Stimulated activated naive CD4-positive, alpha-beta T cell treated with Interleukin-2 at 50 U/mL for 16 hours (primary cell): ENCODE measurements around the gene PBOV1.

Experiments
- DNase-seq: peaks from one replicate; lab custom pipeline; 2025; lab: John Stamatoyannopoulos, UW

The PBOV1 gene

GRCh38 chr6:138204792-138205384 lies 13.4 kb downstream of the PBOV1 start:
- DNase-seq, result no peak

- DNase-seq, result no peak
Measured at GRCh38 chr6:138204303-138204702, 14.0 kb downstream of the PBOV1 start.

DNA sequence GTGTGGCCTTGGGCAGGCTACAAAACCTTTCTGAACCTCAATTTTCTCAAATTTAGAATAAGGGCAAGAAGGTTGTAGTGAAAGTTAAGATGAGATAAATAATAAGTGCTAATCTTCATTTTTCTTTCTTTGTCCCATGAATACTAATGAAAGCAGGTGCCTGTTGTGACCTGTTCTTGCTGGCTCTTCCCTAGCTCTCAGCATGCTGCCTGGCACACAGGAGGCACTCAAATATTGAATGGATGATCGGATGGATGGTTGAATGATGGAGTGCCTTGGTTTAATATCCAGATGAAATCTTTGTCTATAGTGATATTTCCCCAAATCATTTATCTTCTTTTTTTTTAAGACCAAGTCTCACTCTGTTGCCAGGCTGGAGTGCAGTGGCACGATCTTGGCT lies 15.0 kb downstream of the PBOV1 start:
- no peak for DNase-seq

- DNase-seq, result no peak
Measured at GRCh38 chr6:138201836-138202235, 16.5 kb downstream of the PBOV1 start.

DNA sequence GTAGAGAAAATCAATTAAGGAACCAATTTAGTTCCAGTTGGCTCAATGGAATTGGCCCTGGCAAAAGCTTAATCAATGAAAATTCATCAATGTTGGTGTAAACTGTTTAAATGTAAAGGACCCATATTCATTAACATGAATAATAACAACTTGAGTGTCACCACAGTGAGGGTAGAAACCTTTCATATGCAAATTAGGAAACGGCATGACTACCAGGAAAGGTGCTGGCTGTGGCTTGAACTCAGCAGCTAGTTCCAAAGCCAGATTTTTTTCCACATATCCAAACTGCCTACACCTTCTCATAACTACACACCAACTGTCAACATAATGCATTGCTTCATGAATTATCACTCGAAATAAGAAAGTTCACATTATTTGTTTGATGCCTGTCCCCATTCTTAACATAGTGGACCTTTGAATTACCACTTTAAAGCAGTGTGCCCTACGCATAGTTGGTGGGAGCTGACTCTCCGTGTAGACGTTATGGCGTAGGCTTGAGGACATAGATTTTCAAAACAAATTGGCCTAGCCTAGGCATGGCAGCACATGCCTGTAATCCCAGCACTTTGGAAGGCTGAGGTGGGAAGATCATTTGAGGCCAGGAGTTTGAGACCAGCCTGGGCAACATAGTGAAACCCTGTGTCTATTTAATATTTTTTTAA lies 19.7 kb downstream of the PBOV1 start:
- DNase-seq, result no peak

DNA sequence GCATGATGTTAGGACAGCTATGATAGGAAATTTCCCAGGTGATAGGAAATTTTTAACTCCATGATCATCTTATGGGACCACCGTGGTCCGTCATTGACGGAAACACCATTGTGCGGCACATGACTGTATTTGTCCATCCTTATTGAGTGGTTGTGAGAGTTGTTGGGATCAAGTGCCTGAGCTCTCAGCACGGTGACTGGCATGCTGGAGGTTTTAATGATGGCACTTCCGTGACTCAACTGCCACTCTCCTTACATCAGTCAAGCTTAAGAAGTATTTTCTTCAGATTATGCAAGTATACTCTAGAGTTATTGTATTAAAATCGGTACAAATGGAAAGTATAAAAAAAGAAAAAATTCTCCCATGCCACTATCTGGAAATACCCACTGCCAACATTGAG lies 20.7 kb downstream of the PBOV1 start:
- DNase-seq, result no peak

- no peak for DNase-seq
Measured at GRCh38 chr6:138196122-138196738, 22.1 kb downstream of the PBOV1 start.

- DNase-seq, result no peak
Measured at GRCh38 chr6:138194287-138194686, 24.0 kb downstream of the PBOV1 start.

DNA sequence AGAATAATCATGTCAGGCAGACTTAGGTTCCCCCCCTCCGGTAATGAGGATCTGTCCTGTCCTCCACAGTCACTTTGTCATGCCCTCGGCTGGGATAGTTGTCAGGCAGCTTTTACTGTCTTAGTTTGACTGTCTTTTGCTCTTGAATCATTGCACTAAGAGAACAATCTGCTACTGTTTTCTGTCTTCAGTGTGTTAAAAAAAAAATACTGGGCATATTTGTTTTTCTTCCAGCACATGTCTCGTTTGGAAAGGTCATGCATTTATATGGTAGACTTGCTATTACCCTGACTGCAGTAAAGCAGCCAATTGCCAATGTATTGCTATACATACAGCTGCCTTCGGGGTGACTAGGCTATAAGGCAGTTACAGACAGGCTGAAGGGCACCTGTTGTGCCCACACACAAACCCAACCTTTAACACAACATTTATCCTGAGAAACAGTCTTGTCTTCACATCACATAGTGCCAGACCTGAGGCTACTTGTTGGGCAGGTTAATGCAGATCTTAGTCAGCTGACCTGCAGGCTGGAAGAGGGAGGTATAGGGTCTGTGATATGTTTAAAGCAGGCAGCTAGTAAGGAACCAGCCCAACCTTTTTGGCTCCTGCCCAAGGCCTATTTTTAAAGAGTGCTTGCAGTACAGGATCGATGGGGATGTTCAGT lies 29.9 kb downstream of the PBOV1 start:
- no peak for DNase-seq

GRCh38 chr6:138187156-138187555 lies 31.1 kb downstream of the PBOV1 start:
- no peak for DNase-seq

DNA sequence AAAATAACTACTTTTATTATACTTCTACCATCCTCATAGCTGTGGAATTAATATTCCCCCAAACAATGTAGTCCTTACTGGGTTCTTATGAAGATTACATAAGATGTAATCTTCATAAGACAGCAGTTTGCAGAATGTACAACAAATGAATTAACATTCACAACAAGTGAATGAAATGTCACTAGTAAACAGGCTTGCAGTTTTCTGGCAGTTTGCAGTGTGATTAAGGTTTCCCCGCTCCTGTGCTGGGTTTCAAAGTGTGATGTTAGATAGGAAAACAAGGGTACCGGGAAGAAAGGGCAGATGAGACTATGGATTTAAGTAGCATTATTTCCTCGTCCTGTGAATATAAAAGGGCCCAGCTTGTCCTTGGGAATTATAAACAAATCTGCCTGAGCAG lies 34.1 kb downstream of the PBOV1 start:
- no peak for DNase-seq

DNA sequence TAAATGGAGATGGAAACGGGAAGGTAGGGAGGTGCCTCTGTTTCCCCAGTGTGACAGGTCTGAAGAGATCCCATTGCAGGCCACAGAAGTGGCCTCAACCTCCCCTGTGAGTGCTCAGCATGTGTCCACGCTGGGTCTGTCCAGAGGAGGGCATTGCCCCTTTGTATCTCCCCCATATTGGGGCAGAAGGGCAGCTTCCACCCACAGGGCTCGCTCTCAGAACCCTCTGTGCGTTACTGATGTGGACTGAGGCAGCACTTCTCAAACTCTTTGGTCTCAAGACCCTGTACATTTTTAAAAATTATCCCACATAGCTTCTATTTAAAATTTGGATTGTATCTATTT lies 34.5 kb downstream of the PBOV1 start:
- no peak for DNase-seq

DNA sequence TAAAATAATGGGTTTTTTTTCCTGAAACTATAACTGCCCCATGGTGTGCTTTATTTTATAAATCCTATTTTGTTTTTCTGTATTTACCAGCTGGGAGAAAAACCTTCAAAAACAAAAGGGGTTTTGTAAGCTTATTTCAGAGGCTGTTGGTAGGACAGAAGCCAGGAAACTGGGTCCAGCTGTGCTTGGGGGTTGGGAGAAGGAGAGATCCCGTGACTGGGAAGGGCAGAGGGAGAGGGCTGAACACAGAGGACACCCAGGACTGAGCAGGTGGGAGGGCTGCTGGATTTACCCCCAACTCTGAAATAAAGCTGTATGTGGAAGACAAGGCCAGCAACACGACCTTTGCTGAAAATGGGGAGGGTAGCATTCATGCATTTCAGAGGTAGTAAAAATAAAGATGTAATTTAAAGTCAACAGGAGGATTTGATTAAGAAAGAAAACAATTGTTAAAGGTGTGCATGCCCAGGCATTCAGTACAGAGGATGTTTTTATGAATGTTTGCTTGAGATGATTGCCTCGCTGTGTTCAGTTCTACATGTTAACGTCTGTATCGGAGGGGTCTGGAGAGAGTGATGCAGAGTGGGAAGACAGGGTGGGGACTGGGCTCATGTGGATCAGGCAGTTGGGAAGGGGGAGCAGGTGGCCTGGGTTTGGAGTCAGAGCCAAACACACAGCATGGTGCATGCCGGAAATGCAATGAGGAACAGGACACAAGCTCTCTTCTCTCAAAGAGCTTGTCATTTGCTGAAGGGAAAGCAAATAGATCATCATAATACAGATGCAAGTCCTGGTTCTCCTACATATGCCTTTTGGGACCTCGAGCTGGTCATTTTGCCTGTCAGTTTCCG lies 35.1 kb downstream of the PBOV1 start:
- DNase-seq, result no peak

DNA sequence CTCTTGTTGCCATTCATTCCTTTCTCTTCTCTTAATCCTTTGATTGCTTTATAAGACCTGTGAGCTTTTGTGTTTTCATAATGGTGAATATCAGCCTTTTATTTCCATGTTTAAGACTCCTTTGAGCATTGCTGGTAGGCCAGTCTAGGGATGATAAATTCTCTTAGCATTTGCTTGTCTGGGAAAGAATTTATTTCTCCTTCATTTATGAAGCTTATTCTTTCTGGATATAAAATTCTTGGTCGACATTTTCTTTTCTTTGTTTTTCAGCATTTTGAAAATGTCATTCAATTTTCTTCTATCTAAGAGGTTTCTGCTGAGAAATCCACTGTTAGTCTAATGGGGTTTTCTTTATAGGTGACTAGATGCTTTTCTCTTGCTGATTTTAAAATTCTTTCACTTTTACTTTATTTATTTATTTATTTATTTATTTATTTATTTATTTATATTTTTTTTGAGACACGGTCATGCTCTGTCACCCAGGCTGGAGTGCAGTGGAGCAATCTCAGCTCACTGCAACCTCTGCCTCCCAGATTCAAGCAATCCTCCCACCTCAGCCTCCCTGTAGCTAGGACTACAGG lies 41.5 kb downstream of the PBOV1 start:
- DNase-seq, result no peak

DNA sequence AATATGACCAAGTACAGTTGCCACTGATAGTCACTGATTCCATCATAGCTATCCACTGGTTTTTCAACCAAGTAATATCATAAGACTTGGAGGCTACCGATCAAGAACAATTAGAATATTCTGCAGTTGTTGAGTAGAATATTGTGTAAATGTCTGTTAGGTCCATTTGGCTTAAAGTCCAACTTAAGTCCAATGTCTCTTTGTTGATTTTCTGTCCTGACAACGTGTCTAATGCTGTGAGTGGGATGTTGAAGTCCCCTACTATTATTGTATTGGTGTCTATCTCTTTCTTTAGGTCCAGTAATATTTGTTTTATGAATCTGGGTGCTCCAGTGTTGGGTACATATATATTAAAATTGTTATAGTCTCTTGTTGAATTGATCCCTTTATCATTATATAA lies 42.7 kb downstream of the PBOV1 start:
- no peak for DNase-seq
